Neural cell (in vitro differentiated cells): ENCODE data around the gene CNTNAP2. TPM values are rescaled to one million over a fixed set of nuclear protein-coding genes. Genes with fewer than 3 reads are reported as not detected.
A peak's percentile ranks its signal among the peaks of the same experiment; 100 is the strongest.

Experiments
- H2AFZ ChIP-seq: fragments of 200-600, 300-800 bp; sonication (generic), shearing (Covaris generic); 2 replicates; pipeline ENCODE4 v1.6.0; 2014; ENCODE audit warnings: low read depth, mild to moderate bottlenecking, antibody characterized with exemption, low read length, moderate library complexity
- H3F3A ChIP-seq: fragments of 200-600 bp; shearing (Covaris generic); 2 replicates; pipeline ENCODE4 v1.6.1; 2016; ENCODE audit warnings: mild to moderate bottlenecking, moderate library complexity, mixed read lengths, antibody characterized with exemption, low read length; ENCODE audit not compliant: insufficient read depth, poor library complexity, severe bottlenecking
- H3K27ac ChIP-seq: fragments of 200-600, 300-800 bp; sonication (generic), shearing (Covaris generic); 2 replicates; pipeline ENCODE4 v1.5.1; 2014; ENCODE audit warnings: mild to moderate bottlenecking, low read length, moderate library complexity
- H3K27me3 ChIP-seq: fragments of 300-800, 200-600 bp; sonication (generic), shearing (Covaris generic); 2 replicates; pipeline ENCODE4 v1.6.0; 2014; ENCODE audit warnings: mild to moderate bottlenecking, low read depth, low read length, moderate library complexity; ENCODE audit not compliant: insufficient read depth
- H3K36me3 ChIP-seq: fragments of 300-800, 200-600 bp; sonication (generic), shearing (Covaris generic); 2 replicates; pipeline ENCODE4 v1.5.1; 2014; ENCODE audit warnings: mild to moderate bottlenecking, antibody characterized with exemption, low read length, moderate library complexity; ENCODE audit not compliant: insufficient read depth
- H3K4me2 ChIP-seq: fragments of 300-800, 200-600 bp; sonication (generic), shearing (Covaris generic); 2 replicates; pipeline ENCODE4 v1.6.0; 2014; ENCODE audit warnings: mild to moderate bottlenecking, low read length
- H3K4me3 ChIP-seq: fragments of 300-800, 200-600 bp; sonication (generic), shearing (Covaris generic); 2 replicates; pipeline ENCODE4 v1.5.1; 2014; ENCODE audit warnings: mild to moderate bottlenecking, low read length, moderate library complexity
- H3K79me2 ChIP-seq: fragments of 200-600 bp; shearing (Covaris generic); replicated peaks from 2 replicates; pipeline ENCODE4 v1.6.0; 2014; ENCODE audit warnings: mild to moderate bottlenecking, low read length, moderate library complexity; ENCODE audit not compliant: insufficient read depth
- H3K9ac ChIP-seq: fragments of 300-800, 200-600 bp; sonication (generic), shearing (Covaris generic); 2 replicates; pipeline ENCODE4 v1.6.1; 2016; ENCODE audit warnings: mild to moderate bottlenecking, low read length, mixed read lengths
- H3K9me2 ChIP-seq: fragments of 200-600 bp; shearing (Covaris generic); 2 replicates; pipeline ENCODE4 v1.6.1; 2016; ENCODE audit warnings: mild to moderate bottlenecking, low read length, mixed read lengths; ENCODE audit not compliant: insufficient read depth
- H3K9me3 ChIP-seq: fragments of 200-600, 300-800 bp; sonication (generic), shearing (Covaris generic); 2 replicates; pipeline ENCODE4 v1.6.1; 2016; ENCODE audit warnings: mild to moderate bottlenecking, mixed run types, low read length, moderate library complexity, mixed read lengths
- H4K20me1 ChIP-seq: fragments of 200-600 bp; shearing (Covaris generic); 2 replicates; pipeline ENCODE4 v1.6.1; 2016; ENCODE audit warnings: mild to moderate bottlenecking, mixed run types; ENCODE audit not compliant: insufficient read depth
- EP300 ChIP-seq: fragments of 450-650 bp; conservative IDR thresholded peaks from 2 replicates; pipeline ENCODE4 v1.6.1; 2014; ENCODE audit warnings: antibody characterized with exemption, mild to moderate bottlenecking, moderate library complexity; ENCODE audit not compliant: poor library complexity, severe bottlenecking
- EZH2 ChIP-seq: fragments of 200-600, 300-800 bp; shearing (Covaris generic), sonication (generic); IDR thresholded peaks from 2 replicates; pipeline ENCODE4 v1.6.1; 2014; ENCODE audit warnings: antibody characterized with exemption, low read length, borderline replicate concordance, mild to moderate bottlenecking; ENCODE audit not compliant: insufficient read depth, poor library complexity, severe bottlenecking
- MXI1 ChIP-seq: fragments of 450-650 bp; conservative IDR thresholded peaks from 2 replicates; pipeline ENCODE4 v1.6.1; 2014; ENCODE audit warnings: antibody characterized with exemption, mild to moderate bottlenecking; ENCODE audit not compliant: poor library complexity, severe bottlenecking
- POLR2AphosphoS5 ChIP-seq: IDR thresholded peaks from 2 replicates; pipeline ENCODE4 v1.6.1; 2012
- RAD21 ChIP-seq: fragments of 450-650 bp; conservative IDR thresholded peaks from 2 replicates; pipeline ENCODE4 v1.6.1; 2014; ENCODE audit warnings: antibody characterized with exemption, mild to moderate bottlenecking, moderate library complexity
- REST ChIP-seq: IDR thresholded peaks from 2 replicates; pipeline ENCODE4 v1.6.1; 2012; ENCODE audit warnings: borderline replicate concordance
- SMC3 ChIP-seq: fragments of 450-650 bp; conservative IDR thresholded peaks from 2 replicates; pipeline ENCODE4 v1.6.1; 2014; ENCODE audit warnings: antibody characterized with exemption, mild to moderate bottlenecking, moderate library complexity; ENCODE audit not compliant: poor library complexity
- TAF1 ChIP-seq: IDR thresholded peaks from 2 replicates; pipeline ENCODE4 v1.6.1; 2012; ENCODE audit warnings: low read depth
- polyA plus RNA-seq: library from polyadenylated mRNA; depleted of rRNA; stranded (reverse); fragments of >200 nt; gene quantifications from 2 replicates; pipeline ENCODE4 v1.2.3, GENCODE V29; 2014
- TF ChIP-seq, protein P1 (sequence below): fragments of 450-650 bp; IDR thresholded peaks from 2 replicates; pipeline ENCODE4 v1.5.1; 2014; ENCODE audit warnings: antibody characterized with exemption, mild to moderate bottlenecking, moderate library complexity; ENCODE audit not compliant: poor library complexity, severe bottlenecking

The CNTNAP2 gene
- polyA plus RNA-seq, 1 donor from 2014 or later: 276 TPM

DNA sequence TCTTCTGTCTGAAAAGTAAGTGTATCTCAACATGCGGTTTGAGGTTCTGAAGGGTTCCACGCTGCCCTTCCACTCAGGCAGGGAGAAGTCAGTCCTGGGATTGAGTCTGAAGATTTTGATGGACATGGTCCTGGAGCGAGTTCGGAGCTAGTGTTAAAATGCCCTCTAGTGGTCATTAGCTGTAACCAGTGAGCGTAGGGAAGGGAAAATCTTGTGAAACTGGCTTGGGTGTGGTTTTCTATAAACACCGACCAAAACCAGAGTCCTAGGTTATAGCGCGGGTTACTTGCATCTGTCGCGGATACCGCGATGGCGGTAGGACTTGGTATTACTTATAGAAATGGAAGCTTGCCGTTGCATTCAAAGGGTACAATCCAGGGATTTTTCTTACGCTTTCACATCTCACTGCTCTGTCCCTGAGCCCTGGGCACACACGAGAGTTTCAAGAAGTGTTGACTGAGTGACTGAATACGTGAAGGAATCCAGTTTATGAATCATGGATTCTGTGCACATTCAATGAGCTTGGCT is 2125.8 kb downstream of the CNTNAP2 start:
- no peaks in the 10 kb centered on the region for H3K27me3 ChIP-seq
- H4K20me1 ChIP-seq: no peaks in the 10 kb centered on the region
- no peak overlapping the region for H3K4me2 ChIP-seq
- H3K27ac ChIP-seq: no peak overlapping the region
- peak; percentile 19 for TF ChIP-seq EP300
- no peak for TF ChIP-seq MXI1
- TF ChIP-seq SMC3: peak; percentile 79
- peak; percentile 88 for TF ChIP-seq RAD21
- TF ChIP-seq EZH2: no peak
- no peak for TF ChIP-seq REST
- TF ChIP-seq POLR2AphosphoS5: no peak
- no peak for TF ChIP-seq TAF1
- TF ChIP-seq, protein P1, sequence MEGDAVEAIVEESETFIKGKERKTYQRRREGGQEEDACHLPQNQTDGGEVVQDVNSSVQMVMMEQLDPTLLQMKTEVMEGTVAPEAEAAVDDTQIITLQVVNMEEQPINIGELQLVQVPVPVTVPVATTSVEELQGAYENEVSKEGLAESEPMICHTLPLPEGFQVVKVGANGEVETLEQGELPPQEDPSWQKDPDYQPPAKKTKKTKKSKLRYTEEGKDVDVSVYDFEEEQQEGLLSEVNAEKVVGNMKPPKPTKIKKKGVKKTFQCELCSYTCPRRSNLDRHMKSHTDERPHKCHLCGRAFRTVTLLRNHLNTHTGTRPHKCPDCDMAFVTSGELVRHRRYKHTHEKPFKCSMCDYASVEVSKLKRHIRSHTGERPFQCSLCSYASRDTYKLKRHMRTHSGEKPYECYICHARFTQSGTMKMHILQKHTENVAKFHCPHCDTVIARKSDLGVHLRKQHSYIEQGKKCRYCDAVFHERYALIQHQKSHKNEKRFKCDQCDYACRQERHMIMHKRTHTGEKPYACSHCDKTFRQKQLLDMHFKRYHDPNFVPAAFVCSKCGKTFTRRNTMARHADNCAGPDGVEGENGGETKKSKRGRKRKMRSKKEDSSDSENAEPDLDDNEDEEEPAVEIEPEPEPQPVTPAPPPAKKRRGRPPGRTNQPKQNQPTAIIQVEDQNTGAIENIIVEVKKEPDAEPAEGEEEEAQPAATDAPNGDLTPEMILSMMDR: peak; percentile 83
- no peak overlapping the region for H3K9ac ChIP-seq
- H3K9me2 ChIP-seq: no peaks in the 10 kb centered on the region
- H3K9me3 ChIP-seq: no peaks in the 10 kb centered on the region
- H3F3A ChIP-seq: no peaks in the 10 kb centered on the region
- H2AFZ ChIP-seq: no peak overlapping the region
- no peak overlapping the region for H3K4me3 ChIP-seq
- no peaks in the 10 kb centered on the region for H3K79me2 ChIP-seq
- H3K36me3 ChIP-seq: no peaks in the 10 kb centered on the region

DNA sequence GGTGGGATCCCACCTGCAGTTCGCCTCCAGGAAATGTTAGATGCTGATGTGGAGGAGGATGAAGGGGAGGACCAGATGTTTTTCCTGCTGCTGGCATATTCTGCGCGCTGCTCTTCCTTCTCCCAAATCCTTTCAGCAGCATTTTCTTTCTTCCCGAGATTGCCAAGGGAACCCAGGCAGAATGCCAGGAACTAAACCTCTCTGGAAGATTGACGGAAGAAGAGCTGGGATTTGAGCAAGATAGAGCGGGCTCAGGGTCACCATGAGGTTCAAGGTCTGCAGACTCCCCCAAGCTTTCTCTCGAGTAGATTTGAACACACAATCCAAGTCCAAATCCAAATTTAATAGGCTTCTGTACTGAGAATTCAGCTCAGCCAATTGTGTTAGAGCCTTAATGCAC is 2128.8 kb downstream of the CNTNAP2 start:
- Histone ChIP-seq H4K20me1 (no peaks in the 10 kb centered on the region), H3K79me2 (no peaks in the 10 kb centered on the region), H3F3A (no peaks in the 10 kb centered on the region), H3K9ac (no peak overlapping the region), H3K9me3 (peaks cover 5% of the 10 kb centered on the region), H3K4me3 (no peak overlapping the region), H3K36me3 (no peaks in the 10 kb centered on the region), H2AFZ (no peak overlapping the region), H3K9me2 (no peaks in the 10 kb centered on the region), H3K27me3 (no peaks in the 10 kb centered on the region), H3K4me2 (no peak overlapping the region), H3K27ac (no peak overlapping the region)
- TF ChIP-seq POLR2AphosphoS5: no peak
- TF ChIP-seq SMC3: no peak
- no peak for TF ChIP-seq EP300
- no peak for TF ChIP-seq EZH2
- no peak for TF ChIP-seq RAD21
- TF ChIP-seq, protein P1: no peak
- no peak for TF ChIP-seq MXI1
- TF ChIP-seq REST: no peak
- no peak for TF ChIP-seq TAF1
